Measurements from ENCODE around the gene ASAP2.

Gene ASAP2

DNA sequence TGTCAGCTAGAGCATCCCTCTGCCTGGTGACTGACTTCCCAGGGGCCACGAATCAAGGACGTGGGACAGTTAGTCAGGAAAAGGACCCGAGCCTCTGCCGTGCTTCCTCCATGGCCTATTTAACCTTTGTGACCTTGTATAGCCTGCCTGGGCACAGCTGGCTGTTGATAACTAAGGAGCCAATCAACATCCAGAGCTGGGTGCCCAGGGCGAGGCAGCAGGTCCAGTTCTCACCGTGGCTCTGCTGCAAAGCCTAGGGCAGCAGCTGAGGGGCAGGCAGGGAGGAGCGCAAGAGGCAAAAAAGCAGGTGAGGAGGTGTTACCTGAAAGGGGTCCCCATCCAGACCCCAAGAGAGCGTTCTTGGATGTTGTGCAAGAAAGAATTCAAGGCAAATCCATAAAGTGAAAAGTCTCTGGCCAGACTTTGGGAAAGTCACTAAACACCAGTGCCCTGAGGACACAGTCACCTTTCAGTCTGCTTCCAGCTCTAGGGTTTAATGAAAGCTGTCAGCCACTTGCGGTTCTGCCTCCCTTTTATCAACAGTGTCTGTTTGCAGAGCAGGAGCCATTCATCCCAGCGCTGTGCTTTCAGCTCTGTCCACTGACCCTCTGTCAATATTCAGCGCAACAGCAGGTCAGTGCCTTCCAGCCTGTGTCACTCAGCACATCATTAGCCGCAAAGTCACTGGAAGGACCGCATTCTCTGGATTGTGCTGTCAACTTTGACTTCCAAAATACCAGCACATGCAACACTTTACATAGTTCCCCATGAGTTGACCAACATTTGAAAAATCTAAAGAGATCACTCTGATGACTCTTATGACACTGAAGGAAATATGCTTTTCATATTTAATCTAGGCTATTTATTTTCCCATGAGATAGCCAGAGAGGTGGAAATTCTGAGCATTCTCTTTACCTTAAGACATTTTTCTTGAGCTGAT is 38.6 kb upstream of the ASAP2 start:
- 86 to 96% methylated on average over 13 of the region's 13 CpGs for WGBS, 2 experiments (ENCODE audit: insufficient coverage in 2 of 2)
- H3K27ac ChIP-seq (ENCODE audit: low read depth, low read length, severe bottlenecking): no peak overlapping the region

DNA sequence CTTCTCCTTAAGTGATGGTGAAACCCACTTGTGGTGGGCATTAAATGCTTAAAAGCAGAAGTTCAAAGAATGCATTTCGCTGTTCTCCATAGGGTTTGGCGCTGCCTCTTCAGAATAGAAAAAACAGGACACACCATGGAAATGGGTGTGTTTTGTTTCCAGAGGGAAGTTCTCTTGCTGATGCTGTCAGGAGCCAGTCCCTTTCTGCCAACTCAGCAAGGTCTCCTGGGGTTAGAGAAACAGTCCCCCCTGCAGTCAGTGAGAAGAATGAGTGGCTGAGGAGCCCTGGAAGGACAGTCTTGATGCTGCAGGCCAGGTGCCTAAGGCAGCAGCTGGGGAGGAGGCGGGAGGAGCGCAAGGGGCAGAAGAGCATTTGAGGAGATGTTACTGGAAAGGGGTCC is 37.8 kb upstream of the ASAP2 start:
- H3K4me3 ChIP-seq (ENCODE audit: extremely low read depth, insufficient read depth, low read length, poor library complexity, severe bottlenecking): no peak overlapping the region
- no peak overlapping the region for H3K27ac ChIP-seq (ENCODE audit: low read depth, low read length, severe bottlenecking)
- peaks cover 16% of the 10 kb centered on the region for H3K4me1 ChIP-seq (ENCODE audit: control insufficient read depth, insufficient read depth, low read length, poor library complexity, severe bottlenecking)
- WGBS, 2 experiments (ENCODE audit: insufficient coverage in 2 of 2): 89 to 92% methylated on average over 4 of the region's 4 CpGs
- no peaks in the 10 kb centered on the region for H3K36me3 ChIP-seq (ENCODE audit: control insufficient read depth, insufficient read depth, low read length)
- H3K9me3 ChIP-seq (ENCODE audit: control insufficient read depth, low read length): no peaks in the 10 kb centered on the region

More for the DNA sequence above, 38.6 kb upstream of the ASAP2 start:
- Histone ChIP-seq H3K4me1 (ENCODE audit: control insufficient read depth, insufficient read depth, low read length, poor library complexity, severe bottlenecking) (peaks cover 16% of the 10 kb centered on the region), H3K9me3 (ENCODE audit: control insufficient read depth, low read length) (no peaks in the 10 kb centered on the region), H3K36me3 (ENCODE audit: control insufficient read depth, insufficient read depth, low read length) (no peaks in the 10 kb centered on the region), H3K4me3 (ENCODE audit: extremely low read depth, insufficient read depth, low read length, poor library complexity, severe bottlenecking) (no peak overlapping the region)

DNA sequence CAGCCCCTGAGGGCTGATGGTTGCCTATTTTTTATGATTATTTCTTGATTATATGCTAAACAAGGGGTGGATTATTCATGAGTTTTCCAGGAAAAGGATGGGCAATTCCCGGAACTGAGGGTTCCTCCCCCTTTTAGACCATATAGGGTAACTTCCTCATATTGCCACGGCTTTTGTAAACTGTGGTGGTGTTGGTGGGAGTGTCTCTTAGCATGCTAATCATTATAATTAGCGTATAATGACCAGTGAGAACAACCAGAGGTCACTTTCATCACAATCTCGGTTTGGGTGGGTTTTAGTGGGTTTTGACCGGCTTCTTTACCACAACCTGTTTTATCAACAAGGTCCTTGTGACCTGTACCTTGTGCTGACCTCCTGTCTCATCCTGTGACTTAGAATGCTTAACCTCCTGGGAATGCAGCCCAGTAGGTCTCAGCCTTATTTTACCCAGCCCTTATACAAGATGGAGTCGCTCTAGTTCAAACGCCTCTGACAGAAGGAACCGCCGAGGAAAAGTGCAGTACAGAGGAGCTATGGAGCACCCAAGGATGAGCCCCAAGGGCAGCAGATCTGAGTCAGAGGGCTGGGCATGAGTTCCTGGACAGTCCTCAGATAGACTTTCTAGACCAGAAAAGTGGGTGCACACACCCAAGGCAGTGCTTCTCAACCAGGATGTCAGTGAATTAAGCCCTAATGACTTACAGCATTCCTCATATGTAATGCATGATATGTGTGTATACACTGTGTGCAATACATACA is 37.1 kb upstream of the ASAP2 start:
- WGBS, 2 experiments (ENCODE audit: insufficient coverage in 2 of 2): 88 to 94% methylated on average over 2 to 6 of the region's 9 CpGs
- no peak overlapping the region for H3K27ac ChIP-seq (ENCODE audit: low read depth, low read length, severe bottlenecking)
- H3K36me3 ChIP-seq (ENCODE audit: control insufficient read depth, insufficient read depth, low read length): no peaks in the 10 kb centered on the region
- peaks cover 20% of the 10 kb centered on the region for H3K4me1 ChIP-seq (ENCODE audit: control insufficient read depth, insufficient read depth, low read length, poor library complexity, severe bottlenecking)
- no peak overlapping the region for H3K4me3 ChIP-seq (ENCODE audit: extremely low read depth, insufficient read depth, low read length, poor library complexity, severe bottlenecking)
- H3K9me3 ChIP-seq (ENCODE audit: control insufficient read depth, low read length): no peaks in the 10 kb centered on the region

DNA sequence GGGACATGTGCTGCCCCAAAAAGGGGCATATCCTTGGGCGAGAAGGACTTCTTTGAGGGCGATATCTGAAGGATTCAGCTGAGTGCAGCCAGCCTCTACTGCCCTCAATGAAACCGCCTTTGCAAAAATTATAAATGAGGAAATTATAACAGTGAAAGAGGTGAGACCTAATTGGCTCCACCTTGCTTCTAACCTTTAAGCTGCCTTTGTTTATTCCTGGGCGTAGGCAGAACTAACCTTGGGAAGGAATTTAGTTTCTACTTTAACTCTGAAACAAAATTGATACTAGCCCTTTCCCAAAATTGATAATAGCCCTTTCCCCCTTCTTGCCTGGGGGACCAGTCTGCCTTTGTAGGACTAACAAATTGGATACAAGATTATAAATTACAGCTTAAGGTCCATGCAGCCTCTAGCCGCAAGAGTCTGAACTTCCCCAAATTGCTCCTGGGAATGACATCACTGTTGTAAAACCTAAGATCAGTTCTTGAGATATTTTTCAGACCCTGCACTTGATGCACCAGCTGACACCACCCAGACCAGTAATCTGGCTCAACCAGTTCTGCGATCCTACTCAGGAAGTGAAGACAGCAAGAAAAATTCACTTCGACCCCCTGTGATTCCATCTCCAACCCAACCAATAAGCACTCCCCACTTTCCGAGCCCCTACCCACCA is 36.0 kb upstream of the ASAP2 start:
- Histone ChIP-seq H3K9me3 (ENCODE audit: control insufficient read depth, low read length) (no peaks in the 10 kb centered on the region), H3K4me3 (ENCODE audit: extremely low read depth, insufficient read depth, low read length, poor library complexity, severe bottlenecking) (no peak overlapping the region), H3K36me3 (ENCODE audit: control insufficient read depth, insufficient read depth, low read length) (no peaks in the 10 kb centered on the region), H3K4me1 (ENCODE audit: control insufficient read depth, insufficient read depth, low read length, poor library complexity, severe bottlenecking) (peaks cover 21% of the 10 kb centered on the region), H3K27ac (ENCODE audit: low read depth, low read length, severe bottlenecking) (no peak overlapping the region)
- WGBS, 2 experiments (ENCODE audit: insufficient coverage in 2 of 2): 92 to 95% methylated on average over 2 to 5 of the region's 8 CpGs

DNA sequence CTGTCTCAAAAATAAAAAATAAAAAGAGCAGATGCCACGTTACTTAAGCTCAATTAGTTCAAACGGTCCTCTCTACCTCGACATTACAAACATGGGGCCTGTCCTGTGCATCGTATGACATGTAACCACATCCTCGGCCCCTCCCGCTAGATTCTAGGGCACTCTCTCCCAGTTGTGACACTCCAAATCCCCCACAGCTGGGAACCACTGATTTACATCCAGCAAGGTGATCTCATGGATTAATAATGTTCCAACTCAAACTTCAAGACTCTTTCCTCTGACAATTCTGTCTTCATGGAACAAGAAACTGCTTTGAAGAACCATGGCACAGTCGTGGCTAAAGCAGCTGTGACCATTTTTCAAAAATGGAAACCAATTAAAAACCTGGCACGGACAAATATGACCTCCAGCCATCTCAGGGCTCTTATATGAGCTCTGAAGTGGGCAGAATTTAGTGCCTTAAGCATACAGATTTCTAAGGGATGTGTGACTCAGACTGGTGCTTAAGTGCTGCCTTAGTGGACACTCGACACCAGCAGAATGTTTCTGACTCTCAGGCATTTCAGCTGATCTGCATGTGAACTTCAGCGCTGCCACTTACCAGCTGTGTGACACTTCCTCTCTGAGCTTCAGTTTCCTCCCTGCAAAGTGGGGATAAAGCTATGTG is 31.7 kb upstream of the ASAP2 start:
- H3K36me3 ChIP-seq (ENCODE audit: control insufficient read depth, insufficient read depth, low read length): no peaks in the 10 kb centered on the region
- peak overlapping the region; percentile 81 for H3K27ac ChIP-seq (ENCODE audit: low read depth, low read length, severe bottlenecking)
- H3K4me1 ChIP-seq (ENCODE audit: control insufficient read depth, insufficient read depth, low read length, poor library complexity, severe bottlenecking): peaks cover 34% of the 10 kb centered on the region
- H3K9me3 ChIP-seq (ENCODE audit: control insufficient read depth, low read length): no peaks in the 10 kb centered on the region
- H3K4me3 ChIP-seq (ENCODE audit: extremely low read depth, insufficient read depth, low read length, poor library complexity, severe bottlenecking): no peak overlapping the region
- WGBS, 2 experiments (ENCODE audit: insufficient coverage in 2 of 2): 68 to 83% methylated on average over 8 to 9 of the region's 10 CpGs

DNA sequence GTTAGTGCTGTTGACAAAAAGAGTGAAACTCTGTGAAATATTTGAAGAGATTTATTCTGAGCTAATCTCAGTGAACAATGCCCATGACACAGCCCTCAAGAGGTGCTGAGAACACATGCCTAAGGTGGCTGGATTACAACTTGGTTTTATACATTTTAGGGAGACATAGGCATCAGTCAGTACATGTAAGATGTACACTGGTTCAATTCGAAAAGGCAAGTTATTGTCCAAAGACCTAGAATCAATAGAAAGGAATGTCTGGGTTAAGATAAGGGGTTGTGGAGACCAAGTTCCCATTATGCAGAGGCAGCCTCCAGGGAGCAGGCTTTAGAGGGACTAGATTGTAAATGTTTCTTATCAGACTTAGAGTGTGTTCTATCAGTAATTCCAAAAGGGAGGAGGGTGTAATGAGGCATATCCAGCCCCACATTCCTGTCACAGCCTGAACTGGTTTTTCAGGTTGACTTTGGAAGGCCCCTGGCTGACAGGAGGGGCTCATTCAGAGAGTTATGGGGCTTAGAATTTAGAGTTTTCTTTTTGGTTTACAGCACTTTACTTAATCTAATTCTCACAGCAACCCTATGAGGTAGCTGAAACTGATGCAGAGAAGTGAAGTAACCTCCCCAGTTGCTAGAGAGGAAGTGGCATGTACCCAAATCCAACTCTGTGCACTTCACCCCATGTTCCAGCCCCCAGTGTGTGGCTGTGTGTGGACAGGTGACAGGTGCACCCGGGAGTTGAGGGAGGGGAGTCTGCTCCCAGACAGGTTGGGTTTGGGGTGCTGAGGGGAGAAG is 28.3 kb upstream of the ASAP2 start:
- Histone ChIP-seq H3K4me1 (ENCODE audit: control insufficient read depth, insufficient read depth, low read length, poor library complexity, severe bottlenecking) (peaks cover 35% of the 10 kb centered on the region), H3K4me3 (ENCODE audit: extremely low read depth, insufficient read depth, low read length, poor library complexity, severe bottlenecking) (no peak overlapping the region), H3K27ac (ENCODE audit: low read depth, low read length, severe bottlenecking) (peak overlapping the region; percentile 71), H3K36me3 (ENCODE audit: control insufficient read depth, insufficient read depth, low read length) (no peaks in the 10 kb centered on the region), H3K9me3 (ENCODE audit: control insufficient read depth, low read length) (no peaks in the 10 kb centered on the region)
- WGBS, 2 experiments (ENCODE audit: insufficient coverage in 2 of 2): 89 to 93% methylated on average over 1 of the region's 2 CpGs

DNA sequence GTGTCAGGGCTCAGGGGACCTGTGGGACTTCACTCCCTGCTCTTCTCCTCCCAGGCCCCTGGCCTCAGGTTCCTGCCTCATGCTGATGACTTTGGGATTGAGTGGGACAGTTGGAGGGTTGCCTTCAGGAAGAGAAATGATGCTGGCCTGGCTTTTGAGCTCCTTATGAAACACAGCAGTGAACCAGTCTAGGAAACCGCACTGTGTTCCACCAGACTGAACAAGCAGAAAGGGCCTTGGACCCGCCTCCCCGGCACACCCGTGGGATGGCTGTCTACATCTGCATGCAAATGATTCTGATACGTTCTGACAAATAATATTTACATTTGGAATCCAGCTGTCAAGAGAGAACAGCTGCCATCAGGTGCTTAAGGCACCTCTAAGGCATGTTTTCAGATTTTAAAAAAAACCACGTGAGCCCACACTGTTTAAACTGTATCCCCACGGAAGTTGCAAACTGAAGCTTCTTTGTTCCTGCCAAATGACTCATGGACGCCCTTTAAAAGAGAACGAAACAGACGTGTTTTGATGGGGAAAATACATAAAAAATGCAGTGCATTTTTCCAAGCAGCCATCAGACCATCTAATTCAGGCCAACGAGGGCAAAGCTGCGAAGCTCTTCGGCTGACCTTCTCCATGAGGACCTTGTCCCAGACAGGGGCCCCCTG is 27.6 kb upstream of the ASAP2 start:
- peaks cover 35% of the 10 kb centered on the region for H3K4me1 ChIP-seq (ENCODE audit: control insufficient read depth, insufficient read depth, low read length, poor library complexity, severe bottlenecking)
- H3K27ac ChIP-seq (ENCODE audit: low read depth, low read length, severe bottlenecking): peak overlapping the region; percentile 71
- no peaks in the 10 kb centered on the region for H3K36me3 ChIP-seq (ENCODE audit: control insufficient read depth, insufficient read depth, low read length)
- no peaks in the 10 kb centered on the region for H3K9me3 ChIP-seq (ENCODE audit: control insufficient read depth, low read length)
- no peak overlapping the region for H3K4me3 ChIP-seq (ENCODE audit: extremely low read depth, insufficient read depth, low read length, poor library complexity, severe bottlenecking)
- WGBS, 2 experiments (ENCODE audit: insufficient coverage in 2 of 2): 83 to 88% methylated on average over 13 of the region's 13 CpGs

DNA sequence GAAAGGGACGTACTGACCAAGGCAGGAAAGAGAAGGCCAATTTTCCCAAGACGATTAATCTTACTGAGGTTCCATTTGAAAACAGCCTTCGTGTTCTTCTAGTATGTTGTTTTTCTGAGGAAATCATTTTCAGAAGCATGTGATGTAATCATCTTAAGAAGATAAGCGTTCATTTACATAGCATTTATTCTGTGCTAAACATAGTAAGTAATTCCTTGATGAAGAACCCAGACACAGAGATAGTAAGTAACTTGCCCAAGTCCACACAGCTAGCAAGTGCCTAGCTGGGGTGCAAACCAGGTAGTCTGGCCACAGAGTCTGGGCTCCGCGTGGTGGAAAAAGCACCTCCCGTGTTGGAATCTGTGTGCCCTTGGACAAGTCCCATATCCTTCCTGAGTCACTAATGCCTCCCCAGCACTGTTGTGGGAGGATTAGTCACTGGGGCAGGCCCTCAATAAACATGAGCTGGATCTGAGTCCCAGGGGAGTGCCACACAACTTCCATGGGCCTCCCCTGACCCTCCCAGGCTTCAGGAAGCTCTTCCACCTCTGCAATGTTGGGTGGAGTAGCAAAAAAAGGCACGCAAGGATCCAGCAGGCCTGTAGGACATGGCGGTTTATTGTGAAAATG is 26.9 kb upstream of the ASAP2 start:
- Histone ChIP-seq H3K4me3 (ENCODE audit: extremely low read depth, insufficient read depth, low read length, poor library complexity, severe bottlenecking) (no peak overlapping the region), H3K27ac (ENCODE audit: low read depth, low read length, severe bottlenecking) (peak overlapping the region; percentile 71), H3K36me3 (ENCODE audit: control insufficient read depth, insufficient read depth, low read length) (no peaks in the 10 kb centered on the region), H3K4me1 (ENCODE audit: control insufficient read depth, insufficient read depth, low read length, poor library complexity, severe bottlenecking) (peaks cover 30% of the 10 kb centered on the region), H3K9me3 (ENCODE audit: control insufficient read depth, low read length) (no peaks in the 10 kb centered on the region)
- WGBS, 2 experiments (ENCODE audit: insufficient coverage in 2 of 2): 91 to 94% methylated on average over 3 to 5 of the region's 9 CpGs

DNA sequence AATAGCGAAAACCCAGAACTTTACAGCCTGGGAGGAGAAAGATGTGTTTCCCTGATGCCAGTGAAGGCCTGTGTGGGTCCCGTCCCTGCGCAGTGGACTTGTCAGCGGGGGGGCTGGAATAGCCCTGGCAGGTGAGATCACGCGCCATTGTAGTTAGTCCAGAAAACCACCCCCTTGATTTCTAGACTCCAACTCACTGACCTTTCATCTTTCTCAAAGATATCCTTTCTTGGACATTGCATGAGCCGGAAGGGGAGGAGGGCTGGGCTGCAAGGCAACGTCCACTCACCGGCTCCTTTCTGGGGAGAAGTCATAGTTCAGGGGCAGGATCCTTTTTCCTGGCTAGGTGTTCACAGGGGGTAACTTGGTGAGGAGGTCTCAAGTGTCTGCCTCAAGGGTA is 22.3 kb upstream of the ASAP2 start:
- no peak overlapping the region for H3K4me3 ChIP-seq (ENCODE audit: extremely low read depth, insufficient read depth, low read length, poor library complexity, severe bottlenecking)
- no peaks in the 10 kb centered on the region for H3K36me3 ChIP-seq (ENCODE audit: control insufficient read depth, insufficient read depth, low read length)
- WGBS, 2 experiments (ENCODE audit: insufficient coverage in 2 of 2): 93 to 94% methylated on average over 7 to 8 of the region's 9 CpGs
- no peak overlapping the region for H3K27ac ChIP-seq (ENCODE audit: low read depth, low read length, severe bottlenecking)
- peaks cover 7% of the 10 kb centered on the region for H3K4me1 ChIP-seq (ENCODE audit: control insufficient read depth, insufficient read depth, low read length, poor library complexity, severe bottlenecking)
- H3K9me3 ChIP-seq (ENCODE audit: control insufficient read depth, low read length): no peaks in the 10 kb centered on the region

Measured in mesodermal cell (in vitro differentiated cells).